GM23338 (cell line): ENCODE results near the gene TLCD4. TPM values are rescaled to one million over a fixed set of nuclear protein-coding genes. Genes with fewer than 3 reads are reported as not detected.

Experiments used
- ATAC-seq: fragments of 200-7000 bp; cut with Tn5 transposase; 3 replicates; pipeline ENCODE4 v1.9.1; 2020
- DNase-seq: peaks from one replicate; pipeline ENCODE4 v3.0.0-alpha.2; 2015; ENCODE audit warnings: low spot score
- H2AFZ ChIP-seq: fragments of 200-600 bp; sonication (generic); 2 replicates; pipeline ENCODE4 v1.8.0; 2016; ENCODE audit warnings: antibody characterized with exemption, mild to moderate bottlenecking, moderate library complexity
- H3F3A ChIP-seq: fragments of 200-600 bp; sonication (generic); replicated peaks from 2 replicates; pipeline ENCODE4 v1.8.0; 2017; ENCODE audit warnings: antibody characterized with exemption, mixed run types, low read depth
- H3K27ac ChIP-seq: fragments of 200-600 bp; sonication (generic); 2 replicates; pipeline ENCODE4 v1.6.1; 2016; ENCODE audit warnings: low read depth
- H3K27me3 ChIP-seq: fragments of 200-600 bp; sonication (generic); 2 replicates; pipeline ENCODE4 v1.8.0; 2016; ENCODE audit warnings: mild to moderate bottlenecking, mixed run types, moderate library complexity; ENCODE audit not compliant: insufficient read depth
- H3K36me3 ChIP-seq: fragments of 200-600 bp; sonication (generic); 2 replicates; pipeline ENCODE4 v1.8.0; 2016; ENCODE audit warnings: mild to moderate bottlenecking; ENCODE audit not compliant: insufficient read depth
- H3K4me1 ChIP-seq: fragments of 200-600 bp; sonication (generic); 2 replicates; pipeline ENCODE4 v1.8.0; 2016; ENCODE audit warnings: mild to moderate bottlenecking, moderate library complexity; ENCODE audit not compliant: insufficient read depth
- H3K4me2 ChIP-seq: fragments of 200-600 bp; sonication (generic); 2 replicates; pipeline ENCODE4 v1.7.1; 2017; ENCODE audit warnings: mixed run types
- H3K4me3 ChIP-seq: fragments of 200-600 bp; sonication (generic); 2 replicates; pipeline ENCODE4 v1.6.1; 2016; ENCODE audit warnings: mixed run types
- H3K79me2 ChIP-seq: fragments of 200-600 bp; sonication (generic); replicated peaks from 2 replicates; pipeline ENCODE4 v1.8.0; 2017; ENCODE audit warnings: mild to moderate bottlenecking; ENCODE audit not compliant: insufficient read depth
- H3K9me2 ChIP-seq: fragments of 200-600 bp; sonication (generic); 2 replicates; pipeline ENCODE4 v1.8.0; 2017; ENCODE audit not compliant: insufficient read depth
- H4K20me1 ChIP-seq: fragments of 200-600 bp; sonication (generic); replicated peaks from 2 replicates; pipeline ENCODE4 v1.8.0; 2017; ENCODE audit warnings: mild to moderate bottlenecking; ENCODE audit not compliant: insufficient read depth
- H3K27ac Mint-ChIP-seq: 2 replicates; pipeline ENCODE4 v1.8.0; 2020; ENCODE audit warnings: inconsistent platforms, mild to moderate bottlenecking, moderate library complexity, mixed read lengths
- H3K27me3 Mint-ChIP-seq: 3 replicates; pipeline ENCODE4 v1.8.0; 2022; ENCODE audit warnings: low read depth, mild to moderate bottlenecking, moderate library complexity, mixed read lengths, inconsistent platforms; ENCODE audit not compliant: insufficient read depth, poor library complexity
- H3K36me3 Mint-ChIP-seq: 3 replicates; pipeline ENCODE4 v1.8.0; 2021; ENCODE audit warnings: low read depth, mild to moderate bottlenecking, inconsistent platforms, moderate library complexity, mixed read lengths
- H3K4me1 Mint-ChIP-seq: 3 replicates; pipeline ENCODE4 v1.8.0; 2020; ENCODE audit warnings: mild to moderate bottlenecking, inconsistent platforms, mixed read lengths
- H3K4me3 Mint-ChIP-seq: 3 replicates; pipeline ENCODE4 v1.8.0; 2021; ENCODE audit warnings: moderate library complexity, mild to moderate bottlenecking, inconsistent platforms, mixed read lengths
- H3K9me3 Mint-ChIP-seq: 3 replicates; pipeline ENCODE4 v1.8.0; 2020; ENCODE audit warnings: moderate library complexity, mild to moderate bottlenecking, inconsistent platforms, mixed read lengths
- CREB1 ChIP-seq: fragments of 250-450 bp; sonication (Bioruptor Pico); IDR thresholded peaks from 2 replicates; pipeline ENCODE4 v1.5.0; 2020; ENCODE audit warnings: low read depth, mild to moderate bottlenecking, moderate library complexity
- CTCF ChIP-seq, 2 experiments: fragments of 200-600 bp in 1 of 2; sonication (generic) in 1 of 2; conservative IDR thresholded peaks; 2 replicates each; pipeline versions ENCODE4 v1.5.1 to v1.6.1; 2016 to 2017; ENCODE audit warnings: antibody characterized with exemption in 2 of 2, low read depth in 2 of 2, mild to moderate bottlenecking in 2 of 2, moderate library complexity in 1 of 2
- ETS1 ChIP-seq: IDR thresholded peaks from 2 replicates; pipeline ENCODE4 v1.6.1; 2016; ENCODE audit warnings: antibody characterized with exemption
- EZH2phosphoT487 ChIP-seq: fragments of 200-600 bp; sonication (generic); IDR thresholded peaks from one replicate; pipeline ENCODE4 v1.8.1; 2018; ENCODE audit warnings: antibody characterized with exemption; ENCODE audit not compliant: unreplicated experiment
- JUNB ChIP-seq: IDR thresholded peaks from one replicate; pipeline ENCODE4 v1.6.1; 2016; ENCODE audit warnings: antibody characterized with exemption; ENCODE audit not compliant: unreplicated experiment
- NANOG ChIP-seq: IDR thresholded peaks from 2 replicates; pipeline ENCODE4 v1.6.1; 2016; ENCODE audit warnings: antibody characterized with exemption, borderline replicate concordance
- POLR2AphosphoS5 ChIP-seq: IDR thresholded peaks from 2 replicates; pipeline ENCODE4 v1.6.1; 2016; ENCODE audit warnings: antibody characterized with exemption, low read depth
- STAT1 ChIP-seq: IDR thresholded peaks from one replicate; pipeline ENCODE4 v1.6.1; 2016; ENCODE audit warnings: antibody characterized with exemption; ENCODE audit not compliant: unreplicated experiment
- ZNF114 ChIP-seq: fragments of 250-450 bp; sonication (Bioruptor Pico); IDR thresholded peaks from 2 replicates; pipeline ENCODE4 v1.5.0; 2020; ENCODE audit warnings: mild to moderate bottlenecking, moderate library complexity
- ZNF331 ChIP-seq: fragments of 250-450 bp; sonication (Bioruptor Pico); IDR thresholded peaks from 2 replicates; pipeline ENCODE4 v1.5.0; 2020; ENCODE audit warnings: low read depth, mild to moderate bottlenecking, moderate library complexity
- ZNF462 ChIP-seq: fragments of 250-450 bp; sonication (Bioruptor Pico); IDR thresholded peaks from 2 replicates; pipeline ENCODE4 v1.5.0; 2020; ENCODE audit warnings: mild to moderate bottlenecking, moderate library complexity
- polyA plus RNA-seq: library from polyadenylated mRNA; unstranded; fragments of >200 nt; fragmentation: Nextera tagmentation; extraction: Ambion mirVana; gene quantifications from 2 replicates; pipeline ENCODE4 v1.2.1, GENCODE V29; 2016
- total RNA-seq: library from RNA; depleted of rRNA; stranded (reverse); fragments of >200 nt; shearing (Covaris generic); gene quantifications from 2 replicates; pipeline ENCODE4 v1.2.3, GENCODE V29; 2014

The TLCD4 gene
- total and polyA plus RNA-seq, 2 experiments from 2014 or later, result 3.5 to 4.2 TPM

GRCh38 chr1:95084317-95085176, 32.6 kb upstream of the TLCD4 start (continued):
- TF ChIP-seq ZNF114 (CRISPR knock-in tag), result peak; percentile 78; the same call in 1 of the 2 replicates

GRCh38 chr1:95085376-95085775, 31.8 kb upstream of the TLCD4 start:
- peak overlapping the region; percentile 92 for H2AFZ ChIP-seq
- H3K4me1 Mint-ChIP-seq, result peaks cover 26% of the 10 kb centered on the region
- no peaks in the 10 kb centered on the region for H3K36me3 ChIP-seq
- H3K27ac ChIP-seq, result no peak overlapping the region
- H3K9me3 Mint-ChIP-seq, result peaks cover 6% of the 10 kb centered on the region; the same call in 1 of the 3 replicates
- 0 out of 2 replicates have a peak, but pooled peaks cover 4% of the 10 kb centered on the region for H3F3A ChIP-seq
- H3K4me3 Mint-ChIP-seq, result no peak overlapping the region
- H3K9me2 ChIP-seq, result 0 out of 2 replicates have a peak, but pooled peaks cover 2% of the 10 kb centered on the region
- peaks cover 4% of the 10 kb centered on the region for H3K27me3 Mint-ChIP-seq
- H4K20me1 ChIP-seq, result no peaks in the 10 kb centered on the region
- peak overlapping the region; percentile 68 for H3K4me2 ChIP-seq
- peaks cover 30% of the 10 kb centered on the region for H3K4me1 ChIP-seq
- no peak overlapping the region for H3K27ac Mint-ChIP-seq
- H3K79me2 ChIP-seq, result no peaks in the 10 kb centered on the region
- H3K36me3 Mint-ChIP-seq, result no peaks in the 10 kb centered on the region; the same call in 2 of the 3 replicates
- peak overlapping the region; percentile 12 for H3K4me3 ChIP-seq
- no peaks in the 10 kb centered on the region for H3K27me3 ChIP-seq
- no peak for ATAC-seq
- no peak for DNase-seq
- TF ChIP-seq ZNF114 (CRISPR knock-in tag) (no peak), EZH2phosphoT487 (no peak), CREB1 (CRISPR knock-in tag) (no peak), POLR2AphosphoS5 (no peak), CTCF (conservative IDR thresholded peaks at IDR 0.05; ENCODE audit: low read depth in 2 of 2) (no peak), ETS1 (no peak), ZNF462 (CRISPR knock-in tag) (no peak), JUNB (no peak), STAT1 (no peak), ZNF331 (CRISPR knock-in tag) (no peak), NANOG (no peak)
